Measurements from ENCODE around the gene XXYLT1.

DNA sequence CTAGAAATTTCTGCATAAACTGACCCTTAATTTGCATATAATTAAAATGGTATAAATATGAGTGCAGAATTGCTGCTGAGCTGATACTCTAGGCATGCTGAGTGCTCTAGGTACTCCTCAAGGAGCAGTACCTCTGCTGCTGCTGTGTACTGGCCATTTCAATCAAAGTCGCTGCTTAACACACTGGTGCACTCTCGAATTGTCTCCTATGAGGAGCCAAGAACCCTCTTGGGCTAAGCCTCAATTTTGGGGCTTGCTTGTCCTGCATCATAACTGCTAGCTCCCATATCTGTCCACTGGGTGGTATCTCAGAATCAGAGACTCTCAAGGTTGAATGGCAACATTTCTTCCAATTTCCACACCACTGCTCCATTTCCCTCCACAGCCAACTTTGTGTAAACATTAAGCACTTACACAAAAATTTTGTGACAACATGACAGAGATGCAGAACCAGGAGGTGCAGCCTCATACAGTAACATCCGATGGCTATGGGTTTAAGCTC is 82.5 kb downstream of the XXYLT1 start:
- TF ChIP-seq, protein P1, sequence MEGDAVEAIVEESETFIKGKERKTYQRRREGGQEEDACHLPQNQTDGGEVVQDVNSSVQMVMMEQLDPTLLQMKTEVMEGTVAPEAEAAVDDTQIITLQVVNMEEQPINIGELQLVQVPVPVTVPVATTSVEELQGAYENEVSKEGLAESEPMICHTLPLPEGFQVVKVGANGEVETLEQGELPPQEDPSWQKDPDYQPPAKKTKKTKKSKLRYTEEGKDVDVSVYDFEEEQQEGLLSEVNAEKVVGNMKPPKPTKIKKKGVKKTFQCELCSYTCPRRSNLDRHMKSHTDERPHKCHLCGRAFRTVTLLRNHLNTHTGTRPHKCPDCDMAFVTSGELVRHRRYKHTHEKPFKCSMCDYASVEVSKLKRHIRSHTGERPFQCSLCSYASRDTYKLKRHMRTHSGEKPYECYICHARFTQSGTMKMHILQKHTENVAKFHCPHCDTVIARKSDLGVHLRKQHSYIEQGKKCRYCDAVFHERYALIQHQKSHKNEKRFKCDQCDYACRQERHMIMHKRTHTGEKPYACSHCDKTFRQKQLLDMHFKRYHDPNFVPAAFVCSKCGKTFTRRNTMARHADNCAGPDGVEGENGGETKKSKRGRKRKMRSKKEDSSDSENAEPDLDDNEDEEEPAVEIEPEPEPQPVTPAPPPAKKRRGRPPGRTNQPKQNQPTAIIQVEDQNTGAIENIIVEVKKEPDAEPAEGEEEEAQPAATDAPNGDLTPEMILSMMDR (IDR thresholded peaks at IDR 0.05; ENCODE audit: low read length) = no peak
- no peak for TF ChIP-seq EZH2 (IDR thresholded peaks at IDR 0.05; ENCODE audit: borderline replicate concordance, low read length)
